Gastrocnemius medialis (tissue), 4 donors: ENCODE measurements around the gene SERTAD2.

Experiments
- POLR2A ChIP-seq, 2 donors: fragments of 450-650 bp; IDR thresholded peaks; one replicate each; pipeline ENCODE4 v1.6.1; 2017; ENCODE audit warnings: antibody characterized with exemption in 2 of 2, mild to moderate bottlenecking in 2 of 2, moderate library complexity in 2 of 2
- TF ChIP-seq, protein P1 (sequence below), 5 experiments: fragments of 450-650 bp in 3 of 5; fragments of 200-600 bp in 2 of 5; sonication (generic) in 2 of 5; IDR thresholded peaks in 4 of 5; conservative IDR thresholded peaks in 1 of 5; 1 replicate in 4 of 5; 2 replicates in 1 of 5; pipeline ENCODE4 v1.5.1; 2016 to 2019; ENCODE audit warnings: antibody characterized with exemption in 5 of 5, mild to moderate bottlenecking in 3 of 5, moderate library complexity in 3 of 5

- TF ChIP-seq, protein P1, sequence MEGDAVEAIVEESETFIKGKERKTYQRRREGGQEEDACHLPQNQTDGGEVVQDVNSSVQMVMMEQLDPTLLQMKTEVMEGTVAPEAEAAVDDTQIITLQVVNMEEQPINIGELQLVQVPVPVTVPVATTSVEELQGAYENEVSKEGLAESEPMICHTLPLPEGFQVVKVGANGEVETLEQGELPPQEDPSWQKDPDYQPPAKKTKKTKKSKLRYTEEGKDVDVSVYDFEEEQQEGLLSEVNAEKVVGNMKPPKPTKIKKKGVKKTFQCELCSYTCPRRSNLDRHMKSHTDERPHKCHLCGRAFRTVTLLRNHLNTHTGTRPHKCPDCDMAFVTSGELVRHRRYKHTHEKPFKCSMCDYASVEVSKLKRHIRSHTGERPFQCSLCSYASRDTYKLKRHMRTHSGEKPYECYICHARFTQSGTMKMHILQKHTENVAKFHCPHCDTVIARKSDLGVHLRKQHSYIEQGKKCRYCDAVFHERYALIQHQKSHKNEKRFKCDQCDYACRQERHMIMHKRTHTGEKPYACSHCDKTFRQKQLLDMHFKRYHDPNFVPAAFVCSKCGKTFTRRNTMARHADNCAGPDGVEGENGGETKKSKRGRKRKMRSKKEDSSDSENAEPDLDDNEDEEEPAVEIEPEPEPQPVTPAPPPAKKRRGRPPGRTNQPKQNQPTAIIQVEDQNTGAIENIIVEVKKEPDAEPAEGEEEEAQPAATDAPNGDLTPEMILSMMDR (IDR thresholded peaks at IDR 0.05 in 4 of 5, conservative IDR thresholded peaks at IDR 0.05 in 1 of 5): no peak
- no peak for TF ChIP-seq POLR2A (IDR thresholded peaks at IDR 0.05)
Observed at GRCh38 chr2:64617631-64618151, 36.0 kb downstream of the SERTAD2 start.
